Calu3 (cell line): ENCODE measurements around the gene MN1. TPM values are rescaled to one million over a fixed set of nuclear protein-coding genes. Genes with fewer than 3 reads are reported as not detected.

ENCODE experiments used
- BruUV-seq: library from RNA; stranded (reverse); fragments of 400-500 nt; replicated peaks from 2 replicates; lab custom pipeline; 2021; lab: Mats Ljungman, UMichigan
- CTCF ChIA-PET: fragments of 300-600 bp; sonication (Branson Sonifier 250); formaldehyde crosslinking; loops from one replicate; lab custom pipeline; 2022; ENCODE audit warnings: antibody characterized with exemption; lab: Charles Lee
- DNase-seq: peaks from one replicate; pipeline ENCODE4 v3.0.0; 2022
- H3K27ac Mint-ChIP-seq: one replicate; pipeline ENCODE4 v1.8.0; 2022; ENCODE audit warnings: mixed read lengths; ENCODE audit not compliant: unreplicated experiment
- H3K27me3 Mint-ChIP-seq: one replicate; pipeline ENCODE4 v1.8.0; 2022; ENCODE audit warnings: mixed read lengths; ENCODE audit not compliant: unreplicated experiment
- H3K36me3 Mint-ChIP-seq: one replicate; pipeline ENCODE4 v1.8.0; 2022; ENCODE audit warnings: mild to moderate bottlenecking, moderate library complexity, mixed read lengths; ENCODE audit not compliant: insufficient read depth, unreplicated experiment
- H3K4me1 Mint-ChIP-seq: one replicate; pipeline ENCODE4 v1.8.0; 2022; ENCODE audit warnings: mild to moderate bottlenecking, low read depth, mixed read lengths; ENCODE audit not compliant: unreplicated experiment
- H3K4me3 Mint-ChIP-seq: one replicate; pipeline ENCODE4 v1.8.0; 2022; ENCODE audit warnings: mild to moderate bottlenecking, low read depth, moderate library complexity, mixed read lengths; ENCODE audit not compliant: unreplicated experiment
- H3K9me3 Mint-ChIP-seq: one replicate; pipeline ENCODE4 v1.8.0; 2022; ENCODE audit warnings: low read depth, mixed read lengths; ENCODE audit not compliant: unreplicated experiment
- intact Hi-C: fragments of 100-400 bp; cut with micrococcal nuclease; formaldehyde crosslinking; loops from one replicate; pipeline ENCODE4 v1.10.0; 2022; ENCODE audit not compliant: unreplicated experiment
- total RNA-seq: library from RNA; stranded (reverse); gene quantifications from 2 replicates; pipeline ENCODE4 v1.2.3, GENCODE V29; 2022
- TF ChIP-seq, protein P1 (sequence below): fragments of 200-600 bp; IDR thresholded peaks from one replicate; pipeline ENCODE4 v1.8.0; 2022; ENCODE audit warnings: antibody characterized with exemption; ENCODE audit not compliant: unreplicated experiment

The MN1 gene
- total RNA-seq, 1 experiment from 2014 or later = 2.3 TPM

GRCh38 chr22:27846248-27846757 is 44.7 kb upstream of the MN1 start:
- BruUV-seq = no TSS peak
- no peak for DNase-seq
- no peak overlapping the region for H3K4me3 Mint-ChIP-seq
- H3K4me1 Mint-ChIP-seq = no peaks in the 10 kb centered on the region
- TF ChIP-seq, protein P1, sequence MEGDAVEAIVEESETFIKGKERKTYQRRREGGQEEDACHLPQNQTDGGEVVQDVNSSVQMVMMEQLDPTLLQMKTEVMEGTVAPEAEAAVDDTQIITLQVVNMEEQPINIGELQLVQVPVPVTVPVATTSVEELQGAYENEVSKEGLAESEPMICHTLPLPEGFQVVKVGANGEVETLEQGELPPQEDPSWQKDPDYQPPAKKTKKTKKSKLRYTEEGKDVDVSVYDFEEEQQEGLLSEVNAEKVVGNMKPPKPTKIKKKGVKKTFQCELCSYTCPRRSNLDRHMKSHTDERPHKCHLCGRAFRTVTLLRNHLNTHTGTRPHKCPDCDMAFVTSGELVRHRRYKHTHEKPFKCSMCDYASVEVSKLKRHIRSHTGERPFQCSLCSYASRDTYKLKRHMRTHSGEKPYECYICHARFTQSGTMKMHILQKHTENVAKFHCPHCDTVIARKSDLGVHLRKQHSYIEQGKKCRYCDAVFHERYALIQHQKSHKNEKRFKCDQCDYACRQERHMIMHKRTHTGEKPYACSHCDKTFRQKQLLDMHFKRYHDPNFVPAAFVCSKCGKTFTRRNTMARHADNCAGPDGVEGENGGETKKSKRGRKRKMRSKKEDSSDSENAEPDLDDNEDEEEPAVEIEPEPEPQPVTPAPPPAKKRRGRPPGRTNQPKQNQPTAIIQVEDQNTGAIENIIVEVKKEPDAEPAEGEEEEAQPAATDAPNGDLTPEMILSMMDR = no peak
- H3K36me3 Mint-ChIP-seq = peaks cover 33% of the 10 kb centered on the region
- no peaks in the 10 kb centered on the region for H3K27me3 Mint-ChIP-seq
- intact Hi-C loops = no loop called here
- CTCF ChIA-PET = no interaction called here
- no peak overlapping the region for H3K27ac Mint-ChIP-seq
- no peaks in the 10 kb centered on the region for H3K9me3 Mint-ChIP-seq

DNA sequence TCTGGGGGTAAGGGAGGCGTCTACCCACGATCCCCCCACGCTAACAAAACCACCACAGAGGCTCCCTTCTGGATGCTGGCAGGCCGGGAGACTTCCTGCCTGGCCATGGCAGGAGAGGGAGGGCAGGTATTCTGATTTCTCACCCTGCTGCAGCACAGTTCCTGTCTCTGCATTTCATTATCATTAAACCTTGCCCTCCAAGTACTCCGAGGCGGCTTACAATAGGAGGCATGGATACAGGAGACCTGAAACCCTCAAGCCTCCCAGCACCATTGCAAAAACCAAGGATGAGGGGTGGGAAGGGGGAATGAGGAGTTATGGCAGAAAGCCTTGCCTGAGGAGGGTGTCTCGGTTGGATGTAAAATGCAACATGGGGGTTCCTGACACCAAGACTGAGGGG is 44.1 kb upstream of the MN1 start:
- Mint-ChIP-seq H3K27ac (no peak overlapping the region), H3K4me1 (no peaks in the 10 kb centered on the region), H3K36me3 (peaks cover 33% of the 10 kb centered on the region), H3K9me3 (no peaks in the 10 kb centered on the region), H3K27me3 (no peaks in the 10 kb centered on the region), H3K4me3 (no peak overlapping the region)
- no TSS peak for BruUV-seq
- TF ChIP-seq, protein P1 = no peak
- CTCF ChIA-PET = interaction anchor here (0.6 to 0.7 kb wide), 2 partner anchors 21 to 73 kb away, joined by 4 read pairs; no protein-coding TSS in a partner anchor
- intact Hi-C loops = no loop called here
- no peak for DNase-seq

GRCh38 chr22:27844656-27845591 is 43.4 kb upstream of the MN1 start:
- no peaks in the 10 kb centered on the region for H3K27me3 Mint-ChIP-seq
- TF ChIP-seq, protein P1 = no peak
- H3K4me1 Mint-ChIP-seq = no peaks in the 10 kb centered on the region
- H3K27ac Mint-ChIP-seq = no peak overlapping the region
- H3K4me3 Mint-ChIP-seq = no peak overlapping the region
- H3K36me3 Mint-ChIP-seq = peaks cover 38% of the 10 kb centered on the region
- DNase-seq = no peak
- CTCF ChIA-PET = interaction anchor here (0.6 to 0.7 kb wide), 2 partner anchors 22 to 72 kb away, joined by 4 read pairs; no protein-coding TSS in a partner anchor
- H3K9me3 Mint-ChIP-seq = no peaks in the 10 kb centered on the region
- intact Hi-C loops = no loop called here
- BruUV-seq = no TSS peak

GRCh38 chr22:27844256-27844655 is 42.7 kb upstream of the MN1 start:
- Mint-ChIP-seq H3K27me3 (no peaks in the 10 kb centered on the region), H3K27ac (no peak overlapping the region), H3K36me3 (peaks cover 32% of the 10 kb centered on the region), H3K9me3 (no peaks in the 10 kb centered on the region), H3K4me3 (no peak overlapping the region), H3K4me1 (no peaks in the 10 kb centered on the region)
- CTCF ChIA-PET = no interaction called here
- DNase-seq = no peak
- TF ChIP-seq, protein P1 = no peak
- intact Hi-C loops = no loop called here
- no TSS peak for BruUV-seq
